Fibroblast of skin of right biceps (primary cell): ENCODE measurements around the gene PTK7.
A peak's percentile ranks its signal among the peaks of the same experiment; 100 is the strongest.
"Not testable (repeated sequence)": the region's sequence is repeated elsewhere in the genome, so short reads cannot be mapped to it uniquely, and the experiment has no call there.

ENCODE experiments used
- DNase-seq: peaks from one replicate; pipeline ENCODE4 v3.0.0-alpha.2; 2013

Gene PTK7

DNA sequence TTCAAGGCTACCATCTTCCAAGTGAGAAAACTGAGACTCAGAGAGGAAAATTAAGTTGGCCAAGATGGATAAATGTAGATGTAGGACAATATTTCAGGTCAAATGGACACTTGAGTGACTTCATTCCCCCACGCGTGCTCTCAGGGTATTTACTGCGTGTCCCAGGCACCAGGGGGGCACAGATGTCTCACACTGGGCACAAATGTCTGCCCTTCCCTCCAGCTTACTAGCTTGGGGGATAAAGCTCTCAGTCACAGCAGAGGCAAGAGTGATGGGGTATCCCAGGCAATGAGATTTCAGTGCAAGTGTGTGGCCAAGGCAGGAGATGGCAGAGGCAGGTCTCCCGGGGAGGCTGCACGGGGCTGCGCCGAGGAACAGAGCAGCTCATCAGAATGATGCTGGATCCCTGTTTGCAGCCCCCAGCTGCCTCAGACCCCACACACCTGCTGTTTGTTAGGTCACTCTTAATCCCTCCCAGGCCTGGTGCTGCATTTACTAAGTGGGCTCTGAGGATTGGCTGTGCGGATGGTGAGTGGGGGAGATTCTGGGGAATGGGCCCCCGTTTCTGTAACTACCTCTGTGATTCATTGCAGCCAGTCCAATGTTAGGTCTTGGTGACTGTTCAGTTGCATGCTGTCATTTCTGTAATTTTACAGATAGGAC is 44.1 kb downstream of the PTK7 start:
- DNase-seq: no peak

DNA sequence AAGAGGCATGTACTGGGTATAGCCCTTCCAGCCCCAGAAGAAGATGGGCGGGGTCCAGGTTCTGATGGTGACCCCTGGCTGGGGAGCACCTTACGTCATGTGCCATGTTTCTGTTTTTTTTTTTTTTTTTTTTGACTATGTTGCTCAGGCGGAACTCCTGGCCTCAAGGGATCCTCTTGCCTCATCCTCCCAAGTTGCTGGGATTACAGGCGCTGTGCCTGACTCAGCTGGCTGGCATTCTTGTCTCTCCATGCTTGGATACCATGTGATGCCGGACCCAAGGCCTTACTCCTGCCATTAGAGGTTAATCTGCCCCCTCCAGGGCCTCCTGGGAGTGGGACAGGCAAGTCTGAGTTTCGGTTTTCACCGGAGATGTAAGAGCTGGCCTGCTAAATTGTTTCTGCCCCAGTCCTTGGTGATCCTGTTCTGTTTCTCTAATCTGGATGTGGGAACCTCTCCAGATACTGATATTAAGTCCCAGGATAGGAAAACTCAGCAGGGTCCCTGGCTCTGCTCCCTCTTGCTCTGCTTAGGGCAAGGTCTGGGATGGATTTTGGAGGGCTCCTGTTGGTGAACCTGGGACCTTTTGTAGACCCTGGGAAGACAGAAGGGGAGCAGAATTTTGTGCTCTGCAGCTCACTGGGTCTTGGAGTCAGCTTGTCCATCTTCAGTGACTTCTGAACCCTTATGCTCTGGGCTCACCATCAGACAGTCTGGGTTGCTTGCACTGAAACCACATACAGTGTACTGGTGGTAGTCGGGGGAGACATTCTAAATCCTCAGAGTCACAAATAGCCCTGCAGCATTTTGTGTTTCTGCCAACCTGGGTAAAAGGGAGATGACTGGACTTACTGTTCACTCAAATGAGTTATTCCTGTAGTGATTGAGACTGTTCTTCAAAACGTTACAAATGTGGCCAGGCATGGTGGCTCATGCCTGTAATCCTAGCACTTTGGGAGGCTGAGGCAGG is 45.1 kb downstream of the PTK7 start:
- DNase-seq: peak; percentile 99

DNA sequence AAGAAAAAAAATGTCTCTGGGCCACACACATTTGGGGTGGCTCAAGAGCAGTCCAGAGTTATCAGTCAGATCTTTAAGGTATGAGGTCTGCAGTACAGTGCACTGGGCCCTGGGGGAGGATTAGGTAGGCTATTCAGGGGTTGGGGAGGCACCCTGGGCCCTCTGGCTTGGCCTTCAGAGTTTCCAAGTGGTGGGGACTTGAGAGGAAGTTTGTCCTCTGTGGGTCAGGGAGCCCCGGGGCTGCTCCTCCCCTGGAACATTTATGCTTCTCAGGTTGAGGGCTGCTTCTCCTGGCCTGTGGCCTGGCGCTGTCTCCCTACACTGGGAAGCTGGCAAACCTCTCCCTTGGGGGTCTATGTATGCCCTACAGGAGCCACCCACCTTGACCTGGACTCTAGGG is 46.0 kb downstream of the PTK7 start:
- no peak for DNase-seq

DNA sequence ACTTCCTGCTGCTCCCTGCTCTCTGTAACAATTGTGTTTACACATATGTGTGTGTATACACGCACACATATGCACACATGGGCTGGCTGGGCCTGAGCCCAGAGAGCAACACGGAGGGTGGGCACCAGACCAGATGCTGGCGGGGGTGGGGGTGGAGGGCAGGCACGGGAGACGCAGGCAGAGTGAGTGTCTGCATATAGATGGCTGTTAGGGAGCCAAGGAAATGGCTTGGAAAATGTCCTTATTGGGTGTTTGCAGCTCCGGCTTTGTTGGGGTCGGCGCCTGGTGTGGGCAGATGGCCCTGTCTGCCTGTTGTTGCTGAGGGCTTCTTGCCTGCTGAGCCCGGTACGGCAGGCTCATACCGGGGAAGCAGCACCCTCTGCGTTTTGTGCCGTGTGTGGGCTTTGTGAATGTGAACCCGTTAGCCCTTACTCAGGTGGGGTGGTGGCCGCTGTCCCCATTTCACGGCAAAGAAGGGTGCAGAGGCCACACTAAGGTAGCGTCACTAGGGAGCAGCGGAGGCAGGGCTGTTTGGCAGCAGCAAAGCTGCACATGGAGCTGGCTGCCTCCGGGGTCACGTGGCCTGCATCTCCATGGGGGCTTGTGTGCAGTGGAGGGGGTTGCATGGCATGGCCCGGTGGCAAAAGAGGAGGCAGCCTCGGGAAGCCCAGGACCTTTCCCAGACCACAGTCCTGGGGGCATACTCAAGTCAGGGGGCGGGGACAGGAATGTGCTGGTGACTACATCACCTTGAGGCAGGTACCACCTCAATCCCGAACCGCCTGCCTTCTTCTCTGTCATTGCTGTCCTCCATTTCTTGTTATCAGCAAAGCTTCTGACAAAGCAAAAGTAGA is 47.6 kb downstream of the PTK7 start:
- DNase-seq: no peak

DNA sequence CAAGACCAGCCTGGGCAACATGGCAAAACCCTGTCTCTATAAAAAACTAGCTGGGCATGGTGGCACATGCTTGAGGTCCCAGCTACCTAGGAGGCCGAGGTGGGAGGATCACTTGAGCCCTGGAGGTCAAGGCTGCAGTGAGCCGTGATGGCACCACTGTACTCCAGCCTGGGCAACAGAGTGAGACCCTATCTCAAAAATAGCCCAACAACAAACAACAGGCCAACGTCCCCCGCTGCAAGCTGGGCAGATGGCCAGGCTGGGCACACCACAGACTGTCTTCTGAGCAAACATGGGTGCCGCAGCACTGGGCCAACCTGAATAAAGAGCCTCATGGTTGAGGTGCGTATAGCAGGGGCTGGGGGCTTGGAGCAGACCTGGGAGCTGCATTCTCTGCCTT is 48.4 kb downstream of the PTK7 start:
- DNase-seq: no peak

DNA sequence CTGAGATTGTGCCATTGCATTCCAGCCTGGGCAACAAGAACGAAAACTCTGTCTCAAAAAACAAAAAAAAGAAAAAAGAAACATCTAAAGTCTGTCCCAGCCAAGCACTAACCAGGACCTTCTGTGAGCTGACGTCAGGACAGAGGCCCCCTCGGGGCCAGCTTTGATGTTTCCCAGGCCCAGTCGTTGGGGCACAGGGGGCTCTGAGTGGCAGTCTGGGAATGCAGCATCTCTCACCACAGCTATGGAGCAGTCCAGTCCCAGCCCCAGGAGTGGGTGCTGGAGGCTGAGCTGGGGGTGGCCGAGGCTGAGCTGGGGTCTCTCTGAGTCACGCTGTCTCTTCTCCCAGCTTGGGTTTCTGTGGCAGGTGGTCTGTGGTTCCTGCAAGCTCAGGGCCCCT is 49.0 kb downstream of the PTK7 start:
- peak; percentile 98 for DNase-seq

DNA sequence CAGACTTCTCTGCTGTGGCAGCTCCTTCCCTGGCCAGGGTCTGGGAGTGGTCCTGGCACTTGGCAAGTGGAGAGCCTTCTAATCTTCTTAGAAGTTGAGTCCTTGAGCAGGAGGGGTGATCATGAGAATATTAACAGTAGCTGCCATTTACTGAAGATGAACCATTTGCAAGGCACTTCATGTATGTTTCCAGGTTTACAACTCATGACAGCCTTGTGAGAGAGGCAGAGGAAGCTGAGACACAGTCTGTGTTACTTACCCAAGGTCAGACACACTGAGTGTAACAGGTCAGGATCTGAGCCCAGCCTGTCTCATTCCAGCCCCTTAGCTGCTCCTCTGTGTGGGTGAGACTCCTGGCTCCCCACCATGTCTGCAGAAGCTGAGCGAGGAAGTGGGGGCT is 49.4 kb downstream of the PTK7 start:
- peak; percentile 43 for DNase-seq

DNA sequence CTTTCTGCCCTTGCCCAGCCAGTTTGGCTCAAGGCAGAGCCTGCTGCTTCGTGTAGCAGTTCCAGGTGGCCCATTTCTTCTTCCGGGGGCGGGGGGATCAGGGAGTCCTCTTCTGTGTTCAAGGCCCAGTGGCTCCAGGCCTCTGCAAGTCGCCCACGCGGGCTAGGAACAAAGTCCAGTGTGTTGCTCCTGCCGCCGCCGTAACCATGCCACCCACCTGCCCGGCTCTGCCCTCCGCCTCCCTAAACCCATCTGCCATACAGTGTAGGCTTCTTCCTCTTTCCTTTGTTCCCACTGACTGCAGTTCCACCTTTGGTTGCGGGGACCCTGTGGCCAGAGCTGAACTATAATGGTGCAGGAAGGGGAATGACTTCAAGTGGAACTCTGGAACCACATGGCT is 51.1 kb downstream of the PTK7 start:
- no peak for DNase-seq

DNA sequence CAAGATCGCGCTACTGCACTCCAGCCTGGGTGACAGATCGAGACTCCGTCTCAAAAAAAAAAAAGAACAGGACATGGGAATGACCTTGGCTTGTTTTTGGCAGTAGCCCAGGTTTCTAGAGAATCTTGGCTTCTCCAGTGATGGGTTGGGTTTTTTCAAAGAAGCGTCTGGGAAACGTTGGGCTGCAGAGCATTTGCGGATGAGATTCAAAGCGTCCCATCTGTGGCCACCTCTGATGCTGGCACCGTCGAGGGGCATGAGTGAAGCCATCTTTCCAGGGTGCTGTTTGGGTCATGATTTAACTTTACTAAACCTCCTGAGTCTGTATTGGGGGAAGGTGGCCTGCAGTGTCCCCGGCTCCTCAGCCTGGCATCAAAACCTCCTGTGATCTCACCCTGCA is 51.8 kb downstream of the PTK7 start:
- DNase-seq: peak; percentile 61

DNA sequence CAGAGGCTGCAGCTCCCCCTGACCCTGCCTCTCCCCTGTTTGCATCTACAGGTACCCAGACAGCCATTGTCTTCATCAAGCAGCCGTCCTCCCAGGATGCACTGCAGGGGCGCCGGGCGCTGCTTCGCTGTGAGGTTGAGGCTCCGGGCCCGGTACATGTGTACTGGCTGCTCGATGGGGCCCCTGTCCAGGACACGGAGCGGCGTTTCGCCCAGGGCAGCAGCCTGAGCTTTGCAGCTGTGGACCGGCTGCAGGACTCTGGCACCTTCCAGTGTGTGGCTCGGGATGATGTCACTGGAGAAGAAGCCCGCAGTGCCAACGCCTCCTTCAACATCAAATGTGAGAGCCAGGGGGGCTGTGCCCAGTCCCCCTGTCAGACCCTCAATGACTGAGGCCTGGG is 52.8 kb downstream of the PTK7 start:
- DNase-seq: no peak

DNA sequence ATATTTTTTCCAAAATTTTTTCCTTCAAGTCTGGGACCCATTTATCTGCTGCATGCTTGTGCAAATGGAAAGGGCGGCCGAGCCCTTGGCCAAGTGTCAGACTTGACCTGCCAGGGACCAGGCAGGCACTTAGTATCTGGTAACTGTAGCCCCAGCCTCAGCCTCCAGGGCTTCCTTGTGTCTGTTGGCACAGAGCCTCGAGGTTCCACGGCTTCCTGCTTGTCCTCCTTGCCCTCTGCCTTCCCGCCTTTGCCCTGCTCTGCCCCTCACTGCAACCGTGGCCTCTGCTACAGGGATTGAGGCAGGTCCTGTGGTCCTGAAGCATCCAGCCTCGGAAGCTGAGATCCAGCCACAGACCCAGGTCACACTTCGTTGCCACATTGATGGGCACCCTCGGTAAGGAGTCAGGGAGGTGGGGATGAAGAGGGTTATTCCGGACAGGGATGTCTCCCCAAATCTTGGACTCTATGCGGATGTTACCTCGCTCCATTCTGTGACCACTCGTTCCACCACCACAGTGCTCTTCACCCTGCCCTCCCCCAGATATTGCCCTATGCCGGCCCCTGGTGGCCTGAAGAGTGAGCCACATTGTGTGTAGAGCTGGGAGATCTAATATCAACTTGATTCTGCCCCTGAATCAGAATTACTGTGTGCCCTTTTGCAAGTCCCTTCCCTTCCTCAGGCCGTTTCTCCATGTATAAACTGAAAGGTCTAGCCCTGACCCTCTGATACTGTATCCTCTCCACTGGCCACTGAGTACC is 53.5 kb downstream of the PTK7 start:
- DNase-seq: peak; percentile 52

DNA sequence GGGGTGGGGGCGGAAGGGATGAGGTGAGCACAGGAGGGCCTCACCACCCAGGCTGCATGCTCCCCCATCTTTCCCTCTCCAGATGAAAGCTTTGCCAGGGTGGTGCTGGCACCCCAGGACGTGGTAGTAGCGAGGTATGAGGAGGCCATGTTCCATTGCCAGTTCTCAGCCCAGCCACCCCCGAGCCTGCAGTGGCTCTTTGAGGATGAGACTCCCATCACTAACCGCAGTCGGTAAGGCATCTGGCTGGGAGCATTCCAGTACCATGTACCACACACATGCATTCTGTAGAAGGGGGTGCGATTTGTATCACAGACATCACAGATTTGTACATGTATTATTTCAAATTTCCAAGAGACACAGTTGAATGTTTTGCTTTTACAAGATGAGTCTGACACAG is 54.3 kb downstream of the PTK7 start:
- DNase-seq: no peak

DNA sequence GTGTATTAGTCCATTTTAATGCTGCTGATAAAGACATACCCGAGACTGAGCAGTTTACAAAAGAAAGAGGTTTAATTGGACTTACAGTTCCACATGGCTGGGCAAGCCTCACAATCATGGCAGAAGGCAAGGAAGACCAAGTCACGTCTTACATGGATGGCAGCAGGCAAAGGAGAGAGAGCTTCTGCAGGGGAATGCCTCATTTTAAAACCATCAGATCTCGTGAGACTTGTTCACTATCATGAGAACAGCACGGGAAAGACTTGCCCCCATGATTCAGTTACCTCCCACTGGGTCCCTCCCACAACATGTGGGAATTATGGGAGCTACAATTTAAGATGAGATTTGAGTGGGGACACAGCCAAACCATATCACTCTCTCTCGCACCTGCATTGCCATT is 55.3 kb downstream of the PTK7 start:
- DNase-seq: not testable (repeated sequence)

DNA sequence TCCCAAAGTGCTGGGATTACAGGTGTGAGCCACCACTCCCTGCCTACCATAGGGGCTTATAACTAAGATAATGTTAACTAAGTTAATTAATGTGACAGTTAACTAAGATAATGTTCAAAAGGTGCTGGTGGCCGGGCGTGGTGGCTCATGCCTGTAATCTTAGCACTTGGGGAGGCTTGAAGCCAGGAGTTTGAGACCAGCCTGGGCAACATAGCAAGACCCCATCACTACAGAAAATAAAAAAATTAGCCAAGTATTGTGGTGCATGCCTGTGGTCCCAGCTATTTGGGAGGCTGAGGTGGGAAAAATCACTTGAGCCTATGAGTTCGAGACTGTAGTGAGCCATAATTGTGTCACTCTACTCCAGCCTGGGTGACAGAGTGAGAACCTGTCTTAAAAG is 62.2 kb downstream of the PTK7 start:
- no peak for DNase-seq

DNA sequence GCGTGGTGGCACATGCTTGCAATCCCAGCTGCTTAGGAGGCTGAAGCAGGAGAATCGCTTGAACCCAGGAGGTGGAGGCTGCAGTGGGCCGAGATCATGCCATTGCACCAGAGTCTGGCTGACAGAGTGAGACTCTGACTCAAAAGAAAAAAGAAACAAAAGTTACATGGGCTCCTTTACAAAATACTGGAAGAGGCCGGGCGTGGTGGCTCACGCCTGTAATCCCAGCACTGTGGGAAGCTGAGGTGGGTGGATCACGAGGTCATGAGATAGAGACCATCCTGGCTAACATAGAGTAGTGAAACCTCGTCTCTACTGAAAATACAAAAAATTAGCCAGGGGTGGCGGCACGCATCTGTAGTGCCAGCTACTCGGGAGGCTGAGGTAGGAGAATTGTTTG is 63.9 kb downstream of the PTK7 start:
- DNase-seq: not testable (repeated sequence)

DNA sequence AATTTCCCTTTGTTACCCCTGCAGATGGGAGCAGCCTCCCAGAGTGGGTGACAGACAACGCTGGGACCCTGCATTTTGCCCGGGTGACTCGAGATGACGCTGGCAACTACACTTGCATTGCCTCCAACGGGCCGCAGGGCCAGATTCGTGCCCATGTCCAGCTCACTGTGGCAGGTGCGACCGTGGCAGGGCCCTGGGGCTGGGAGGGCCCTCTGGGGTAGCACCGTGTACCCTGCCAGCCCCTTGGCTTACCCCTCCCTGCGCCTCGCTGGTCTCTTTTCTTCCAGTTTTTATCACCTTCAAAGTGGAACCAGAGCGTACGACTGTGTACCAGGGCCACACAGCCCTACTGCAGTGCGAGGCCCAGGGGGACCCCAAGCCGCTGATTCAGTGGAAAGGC is 65.5 kb downstream of the PTK7 start:
- DNase-seq: no peak

DNA sequence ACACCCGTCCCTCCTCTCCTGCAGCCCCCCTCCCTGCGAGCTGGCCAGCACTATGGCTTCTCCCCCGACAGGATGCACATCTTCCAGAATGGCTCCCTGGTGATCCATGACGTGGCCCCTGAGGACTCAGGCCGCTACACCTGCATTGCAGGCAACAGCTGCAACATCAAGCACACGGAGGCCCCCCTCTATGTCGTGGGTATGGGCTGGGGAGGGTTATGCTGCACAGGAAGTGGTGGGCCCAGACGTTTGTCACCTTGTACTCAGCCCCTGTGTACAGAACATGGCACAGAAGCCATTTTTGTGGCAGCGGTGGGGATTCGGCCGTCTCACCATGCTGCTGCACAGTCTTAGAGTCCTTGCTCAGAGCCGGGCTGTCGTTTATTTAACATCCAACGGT is 66.0 kb downstream of the PTK7 start:
- DNase-seq: no peak

DNA sequence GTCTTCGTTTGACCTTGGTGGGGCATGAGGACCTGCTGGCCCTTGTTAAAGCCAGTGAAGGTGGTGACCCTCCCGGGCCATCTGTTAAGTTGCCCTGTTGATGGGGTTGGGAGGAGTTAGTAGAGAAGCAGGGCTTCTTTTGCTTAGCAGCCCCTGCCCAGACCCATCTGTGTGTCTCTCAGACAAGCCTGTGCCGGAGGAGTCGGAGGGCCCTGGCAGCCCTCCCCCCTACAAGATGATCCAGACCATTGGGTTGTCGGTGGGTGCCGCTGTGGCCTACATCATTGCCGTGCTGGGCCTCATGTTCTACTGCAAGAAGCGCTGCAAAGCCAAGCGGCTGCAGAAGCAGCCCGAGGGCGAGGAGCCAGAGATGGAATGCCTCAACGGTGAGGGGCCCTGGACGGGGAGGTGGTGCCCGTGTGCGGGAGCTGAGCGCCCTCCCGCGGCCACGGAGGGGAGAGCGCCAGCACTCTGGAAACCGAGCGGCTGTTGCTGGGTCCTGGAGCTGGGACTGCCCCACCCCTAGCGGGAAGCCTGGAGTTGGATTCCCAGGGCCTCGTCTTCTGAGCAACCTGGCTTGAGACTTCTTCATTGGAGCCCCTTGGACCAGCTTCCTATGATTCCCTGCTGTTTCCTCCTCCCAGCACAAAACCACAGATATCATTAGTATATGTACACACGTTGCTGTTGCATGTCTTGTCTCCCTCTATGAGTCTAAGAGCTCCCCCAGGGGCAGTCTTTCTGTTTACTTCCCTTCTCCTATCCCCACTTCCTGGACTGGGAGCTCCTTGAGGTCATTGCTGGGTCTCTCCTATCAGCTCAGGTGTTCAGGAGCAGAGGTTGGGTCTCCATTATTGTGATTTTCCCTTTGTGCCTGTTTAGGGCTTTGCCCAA is 67.4 kb downstream of the PTK7 start:
- DNase-seq: peak; percentile 93

DNA sequence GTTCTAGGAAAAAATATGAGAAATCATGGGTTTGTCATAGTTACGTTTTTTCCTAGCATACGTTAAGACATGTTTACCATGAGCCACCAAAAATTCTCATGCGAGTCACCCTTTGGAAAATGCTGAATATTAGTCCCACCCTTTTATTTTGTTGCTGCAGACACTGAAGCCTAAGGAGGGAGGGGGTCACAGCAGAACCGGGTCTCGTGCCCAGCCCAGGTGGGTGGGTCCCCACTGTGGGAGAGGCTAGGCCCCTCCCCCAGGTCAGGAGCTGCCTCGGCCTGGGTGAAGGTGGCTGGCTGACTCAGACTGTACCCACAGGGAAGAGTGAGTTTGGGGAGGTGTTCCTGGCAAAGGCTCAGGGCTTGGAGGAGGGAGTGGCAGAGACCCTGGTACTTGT is 68.8 kb downstream of the PTK7 start:
- no peak for DNase-seq

DNA sequence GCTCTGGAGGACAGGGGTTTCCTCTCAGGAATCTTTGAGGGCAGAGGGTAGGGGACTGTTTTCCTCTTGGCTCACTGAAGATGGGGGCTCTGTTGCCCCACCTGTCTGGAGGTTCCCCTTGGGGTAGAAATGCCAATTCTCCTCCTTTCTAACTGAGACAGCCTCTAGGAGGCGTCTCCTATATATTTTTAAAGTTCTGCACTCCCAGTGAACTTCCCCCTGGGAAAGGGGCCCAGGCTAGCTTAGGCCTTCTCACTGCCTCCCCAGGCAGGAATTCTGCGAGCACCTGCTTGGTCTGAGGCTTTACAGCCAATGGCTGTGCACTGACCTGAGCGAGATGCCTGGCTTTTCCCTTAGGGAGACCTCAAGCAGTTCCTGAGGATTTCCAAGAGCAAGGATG is 70.1 kb downstream of the PTK7 start:
- DNase-seq: no peak
